ENCODE data around the gene OR2G3. TPM values are rescaled to one million over a fixed set of nuclear protein-coding genes. Genes with fewer than 3 reads are reported as not detected.
A peak's percentile ranks its signal among the peaks of the same experiment; 100 is the strongest.

The OR2G3 gene
- total RNA-seq = not detected

GRCh38 chr1:247605286-247605685 lies at the start of gene OR2G3:
Gene OR2G3 (plus strand): TSS chr1:247605586. CDS start chr1:247605586, 0 bp downstream.
- H3K4me3 ChIP-seq (ENCODE audit: low read length) = no peak within 1 kb of the TSS
- H3K4me1 ChIP-seq (ENCODE audit: insufficient read depth, low read length) = no peaks in the 10 kb centered on the region
- H3K9me3 ChIP-seq (ENCODE audit: low read depth, low read length) = no peaks in the 10 kb centered on the region
- H3K27me3 ChIP-seq (ENCODE audit: insufficient read depth, low read length) = peaks cover 2% of the 10 kb centered on the region

GRCh38 chr1:247557926-247558674 lies 47.3 kb upstream of the OR2G3 start:
- Histone ChIP-seq H3K4me1 (ENCODE audit: insufficient read depth, low read length) (no peaks in the 10 kb centered on the region), H3K27me3 (ENCODE audit: insufficient read depth, low read length) (no peaks in the 10 kb centered on the region), H3K9me3 (ENCODE audit: low read depth, low read length) (no peaks in the 10 kb centered on the region), H3K4me3 (ENCODE audit: low read length) (no peak overlapping the region)

- Histone ChIP-seq H3K9me3 (ENCODE audit: low read depth, low read length) (no peaks in the 10 kb centered on the region), H3K4me3 (ENCODE audit: low read length) (no peak overlapping the region), H3K27me3 (ENCODE audit: insufficient read depth, low read length) (no peaks in the 10 kb centered on the region), H3K4me1 (ENCODE audit: insufficient read depth, low read length) (no peaks in the 10 kb centered on the region)
These were observed 43.7 kb upstream of the OR2G3 start for GRCh38 chr1:247561711-247562110.

- Histone ChIP-seq H3K4me1 (ENCODE audit: insufficient read depth, low read length) (no peaks in the 10 kb centered on the region), H3K4me3 (ENCODE audit: low read length) (no peak overlapping the region), H3K9me3 (ENCODE audit: low read depth, low read length) (no peaks in the 10 kb centered on the region), H3K27me3 (ENCODE audit: insufficient read depth, low read length) (no peaks in the 10 kb centered on the region)
These were observed 43.2 kb upstream of the OR2G3 start for GRCh38 chr1:247562198-247562597.

GRCh38 chr1:247574236-247574635 lies 31.1 kb upstream of the OR2G3 start:
- no peaks in the 10 kb centered on the region for H3K27me3 ChIP-seq (ENCODE audit: insufficient read depth, low read length)
- H3K9me3 ChIP-seq (ENCODE audit: low read depth, low read length) = no peaks in the 10 kb centered on the region
- H3K4me1 ChIP-seq (ENCODE audit: insufficient read depth, low read length) = no peaks in the 10 kb centered on the region
- H3K4me3 ChIP-seq (ENCODE audit: low read length) = no peak overlapping the region

- no peaks in the 10 kb centered on the region for H3K9me3 ChIP-seq (ENCODE audit: low read depth, low read length)
- H3K4me3 ChIP-seq (ENCODE audit: low read length) = no peak overlapping the region
- H3K27me3 ChIP-seq (ENCODE audit: insufficient read depth, low read length) = no peaks in the 10 kb centered on the region
- H3K4me1 ChIP-seq (ENCODE audit: insufficient read depth, low read length) = no peaks in the 10 kb centered on the region
These were observed 30.7 kb upstream of the OR2G3 start for GRCh38 chr1:247574664-247575063.

GRCh38 chr1:247576514-247576913 lies 28.9 kb upstream of the OR2G3 start:
- Histone ChIP-seq H3K4me1 (ENCODE audit: insufficient read depth, low read length) (no peaks in the 10 kb centered on the region), H3K4me3 (ENCODE audit: low read length) (no peak overlapping the region), H3K9me3 (ENCODE audit: low read depth, low read length) (no peaks in the 10 kb centered on the region), H3K27me3 (ENCODE audit: insufficient read depth, low read length) (no peaks in the 10 kb centered on the region)

GRCh38 chr1:247578946-247579460 lies 26.4 kb upstream of the OR2G3 start:
- H3K4me1 ChIP-seq (ENCODE audit: insufficient read depth, low read length) = no peaks in the 10 kb centered on the region
- no peaks in the 10 kb centered on the region for H3K27me3 ChIP-seq (ENCODE audit: insufficient read depth, low read length)
- H3K9me3 ChIP-seq (ENCODE audit: low read depth, low read length) = no peaks in the 10 kb centered on the region
- no peak overlapping the region for H3K4me3 ChIP-seq (ENCODE audit: low read length)

GRCh38 chr1:247588060-247588459 lies 17.3 kb upstream of the OR2G3 start, which contains the start of gene OR2G2:
Gene OR2G2 (plus strand): TSS chr1:247588360. CDS start chr1:247588360, 0 bp downstream.
- Histone ChIP-seq H3K4me1 (ENCODE audit: insufficient read depth, low read length) (no peaks in the 10 kb centered on the region), H3K9me3 (ENCODE audit: low read depth, low read length) (no peaks in the 10 kb centered on the region), H3K4me3 (ENCODE audit: low read length) (no peak within 1 kb of the TSS), H3K27me3 (ENCODE audit: insufficient read depth, low read length) (no peaks in the 10 kb centered on the region)

- Histone ChIP-seq H3K4me3 (ENCODE audit: low read length) (no peak overlapping the region), H3K9me3 (ENCODE audit: low read depth, low read length) (no peaks in the 10 kb centered on the region), H3K4me1 (ENCODE audit: insufficient read depth, low read length) (no peaks in the 10 kb centered on the region), H3K27me3 (ENCODE audit: insufficient read depth, low read length) (no peaks in the 10 kb centered on the region)
These were observed 8.0 kb downstream of the OR2G3 start for GRCh38 chr1:247613405-247613804.

GRCh38 chr1:247614625-247615024 lies 9.2 kb downstream of the OR2G3 start:
- H3K4me3 ChIP-seq (ENCODE audit: low read length) = no peak overlapping the region
- H3K9me3 ChIP-seq (ENCODE audit: low read depth, low read length) = no peaks in the 10 kb centered on the region
- H3K4me1 ChIP-seq (ENCODE audit: insufficient read depth, low read length) = no peaks in the 10 kb centered on the region
- no peaks in the 10 kb centered on the region for H3K27me3 ChIP-seq (ENCODE audit: insufficient read depth, low read length)

- no peaks in the 10 kb centered on the region for H3K4me1 ChIP-seq (ENCODE audit: insufficient read depth, low read length)
- no peak overlapping the region for H3K4me3 ChIP-seq (ENCODE audit: low read length)
- H3K9me3 ChIP-seq (ENCODE audit: low read depth, low read length) = no peaks in the 10 kb centered on the region
- H3K27me3 ChIP-seq (ENCODE audit: insufficient read depth, low read length) = no peaks in the 10 kb centered on the region
These were observed 22.6 kb downstream of the OR2G3 start for GRCh38 chr1:247627951-247628350.

GRCh38 chr1:247638011-247638410 lies 32.6 kb downstream of the OR2G3 start:
- Histone ChIP-seq H3K4me3 (ENCODE audit: low read length) (no peak overlapping the region), H3K4me1 (ENCODE audit: insufficient read depth, low read length) (peaks cover 3% of the 10 kb centered on the region), H3K9me3 (ENCODE audit: low read depth, low read length) (no peaks in the 10 kb centered on the region), H3K27me3 (ENCODE audit: insufficient read depth, low read length) (no peaks in the 10 kb centered on the region)

- Histone ChIP-seq H3K9me3 (ENCODE audit: low read depth, low read length) (no peaks in the 10 kb centered on the region), H3K4me1 (ENCODE audit: insufficient read depth, low read length) (peaks cover 3% of the 10 kb centered on the region), H3K4me3 (ENCODE audit: low read length) (no peak overlapping the region), H3K27me3 (ENCODE audit: insufficient read depth, low read length) (no peaks in the 10 kb centered on the region)
These were observed 33.4 kb downstream of the OR2G3 start for GRCh38 chr1:247638781-247639180.

- H3K27me3 ChIP-seq (ENCODE audit: insufficient read depth, low read length) = no peaks in the 10 kb centered on the region
- peak overlapping the region; percentile 27 for H3K4me3 ChIP-seq (ENCODE audit: low read length)
- no peaks in the 10 kb centered on the region for H3K9me3 ChIP-seq (ENCODE audit: low read depth, low read length)
- peaks cover 3% of the 10 kb centered on the region for H3K4me1 ChIP-seq (ENCODE audit: insufficient read depth, low read length)
These were observed 34.1 kb downstream of the OR2G3 start for GRCh38 chr1:247639381-247639981.

All from mononuclear cell (primary cell).